ENCODE results near the gene DACT1.

GRCh38 chr14:58634406-58635090 lies 3.2 kb upstream of the DACT1 start:
- TF ChIP-seq, protein P1, sequence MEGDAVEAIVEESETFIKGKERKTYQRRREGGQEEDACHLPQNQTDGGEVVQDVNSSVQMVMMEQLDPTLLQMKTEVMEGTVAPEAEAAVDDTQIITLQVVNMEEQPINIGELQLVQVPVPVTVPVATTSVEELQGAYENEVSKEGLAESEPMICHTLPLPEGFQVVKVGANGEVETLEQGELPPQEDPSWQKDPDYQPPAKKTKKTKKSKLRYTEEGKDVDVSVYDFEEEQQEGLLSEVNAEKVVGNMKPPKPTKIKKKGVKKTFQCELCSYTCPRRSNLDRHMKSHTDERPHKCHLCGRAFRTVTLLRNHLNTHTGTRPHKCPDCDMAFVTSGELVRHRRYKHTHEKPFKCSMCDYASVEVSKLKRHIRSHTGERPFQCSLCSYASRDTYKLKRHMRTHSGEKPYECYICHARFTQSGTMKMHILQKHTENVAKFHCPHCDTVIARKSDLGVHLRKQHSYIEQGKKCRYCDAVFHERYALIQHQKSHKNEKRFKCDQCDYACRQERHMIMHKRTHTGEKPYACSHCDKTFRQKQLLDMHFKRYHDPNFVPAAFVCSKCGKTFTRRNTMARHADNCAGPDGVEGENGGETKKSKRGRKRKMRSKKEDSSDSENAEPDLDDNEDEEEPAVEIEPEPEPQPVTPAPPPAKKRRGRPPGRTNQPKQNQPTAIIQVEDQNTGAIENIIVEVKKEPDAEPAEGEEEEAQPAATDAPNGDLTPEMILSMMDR (IDR thresholded peaks at IDR 0.05), result no peak
- TF ChIP-seq POLR2A (IDR thresholded peaks at IDR 0.05), result no peak

Measured in body of pancreas (tissue), 4 donors.